Measurements from ENCODE around the gene MORN3. TPM values are rescaled to one million over a fixed set of nuclear protein-coding genes. Genes with fewer than 3 reads are reported as not detected.

Gene MORN3
- 0.91 and 0.97 TPM in 2 replicates for total RNA-seq

GRCh38 chr12:121669521-121669900 lies at the start of gene MORN3:
Gene MORN3, minus strand, starts transcription at chr12:121669654. Its CDS starts 171 bp downstream, at chr12:121669483.

GRCh38 chr12:121712461-121713256 lies 43.2 kb upstream of the MORN3 start, which contains the start of gene TMEM120B:
Gene TMEM120B, plus strand, starts transcription at chr12:121712752. Its CDS starts 144 bp downstream, at chr12:121712896.

GRCh38 chr12:121626087-121626852 lies 43.2 kb downstream of the MORN3 start, which contains the start of gene ORAI1:
Gene ORAI1, plus strand, starts transcription at chr12:121626530.

Other genes starting within 250 kb of the MORN3 start
- 20.4 and 39.3 TPM in 2 replicates for gene KDM2B, start 88.6 kb downstream of the MORN3 start, total RNA-seq
- 17.2 and 18.5 TPM in 2 replicates for gene ORAI1, start 43.1 kb downstream of the MORN3 start, total RNA-seq
- gene TMEM120B, start 43.1 kb upstream of the MORN3 start, total RNA-seq = 8.2 and 8.8 TPM in 2 replicates
- 5.2 and 7.0 TPM in 2 replicates for gene RHOF, start 124.0 kb upstream of the MORN3 start, total RNA-seq
- gene SETD1B, start 134.4 kb upstream of the MORN3 start, total RNA-seq = 1.6 and 1.7 TPM in 2 replicates
- not detected in 2 replicates for gene HPD, start 189.2 kb upstream of the MORN3 start, total RNA-seq
- 47.4 and 127 TPM in 2 replicates for gene PSMD9, start 219.1 kb upstream of the MORN3 start, total RNA-seq
- 0.97 and 1.4 TPM in 2 replicates for gene CFAP251, start 248.9 kb upstream of the MORN3 start, total RNA-seq